HepG2 (cell line): Measurements from ENCODE around the gene CYP19A1. TPM values are rescaled to one million over a fixed set of nuclear protein-coding genes. Genes with fewer than 3 reads are reported as not detected.

ENCODE experiments used
- ARID5B ChIP-seq: IDR thresholded peaks from 2 replicates; pipeline ENCODE4 v1.4.0; 2020; ENCODE audit warnings: mild to moderate bottlenecking, missing genetic modification reagents
- ATF4 ChIP-seq, 2 experiments: fragments of 450-650 bp in 1 of 2; sonication (generic) in 1 of 2; formaldehyde crosslinking; IDR thresholded peaks; 2 replicates each; pipeline versions ENCODE4 v1.5.0 to v1.8.0; 2020 to 2022; ENCODE audit warnings: mild to moderate bottlenecking in 1 of 2, missing genetic modification reagents in 1 of 2
- BORCS8-MEF2B ChIP-seq: sonication (generic); formaldehyde crosslinking; IDR thresholded peaks from 2 replicates; pipeline ENCODE4 v1.8.0; 2022; ENCODE audit warnings: mild to moderate bottlenecking, missing genetic modification reagents
- CEBPG ChIP-seq: IDR thresholded peaks from 2 replicates; pipeline ENCODE4 v1.6.1; 2016
- ELF1 ChIP-seq: sonication (generic); formaldehyde crosslinking; IDR thresholded peaks from 2 replicates; pipeline ENCODE4 v1.4.0; 2020; ENCODE audit warnings: missing genetic modification reagents
- FOXA1 ChIP-seq, 2 experiments: fragments of 450-650 bp in 1 of 2; sonication (generic) in 1 of 2; formaldehyde crosslinking in 1 of 2; IDR thresholded peaks; 2 replicates each; pipeline versions ENCODE4 v1.4.0 to v1.6.1; 2016 to 2020; ENCODE audit warnings: missing genetic modification reagents in 1 of 2
- FOXK1 ChIP-seq: sonication (generic); formaldehyde crosslinking; IDR thresholded peaks from 2 replicates; pipeline ENCODE4 v1.4.0; 2020; ENCODE audit warnings: low read depth, missing genetic modification reagents, borderline replicate concordance
- HHEX ChIP-seq: IDR thresholded peaks from 2 replicates; pipeline ENCODE4 v1.6.1; 2016; ENCODE audit warnings: control low read depth
- MAF1 ChIP-seq: sonication (generic); formaldehyde crosslinking; IDR thresholded peaks from 2 replicates; pipeline ENCODE4 v1.5.0; 2020; ENCODE audit warnings: missing genetic modification reagents, borderline replicate concordance
- NAIF1 ChIP-seq: sonication (generic); formaldehyde crosslinking; IDR thresholded peaks from 2 replicates; pipeline ENCODE4 v1.5.0; 2020; ENCODE audit warnings: mild to moderate bottlenecking, missing genetic modification reagents, borderline replicate concordance
- NBN ChIP-seq: fragments of 450-650 bp; conservative IDR thresholded peaks from 2 replicates; pipeline ENCODE4 v1.6.1; 2017
- SETDB1 ChIP-seq: sonication (generic); formaldehyde crosslinking; IDR thresholded peaks from 2 replicates; pipeline ENCODE4 v1.5.1; 2020; ENCODE audit warnings: missing genetic modification reagents, mild to moderate bottlenecking, borderline replicate concordance
- STAT6 ChIP-seq: sonication (generic); formaldehyde crosslinking; IDR thresholded peaks from 2 replicates; pipeline ENCODE4 v1.4.0; 2020; ENCODE audit warnings: missing genetic modification reagents, mild to moderate bottlenecking, borderline replicate concordance
- TBX3 ChIP-seq: fragments of 450-650 bp; IDR thresholded peaks from 2 replicates; pipeline ENCODE4 v1.6.1; 2017; ENCODE audit warnings: antibody characterized with exemption, mild to moderate bottlenecking, inconsistent platforms, borderline replicate concordance
- TEAD2 ChIP-seq: sonication (generic); formaldehyde crosslinking; IDR thresholded peaks from 2 replicates; pipeline ENCODE4 v1.9.0; 2021; ENCODE audit warnings: missing genetic modification reagents
- ZBTB43 ChIP-seq: sonication (generic); formaldehyde crosslinking; conservative IDR thresholded peaks from 2 replicates; pipeline ENCODE4 v1.4.0; 2020; ENCODE audit warnings: missing genetic modification reagents
- ZKSCAN1 ChIP-seq: fragments of 150-350 bp; IDR thresholded peaks from 2 replicates; pipeline ENCODE4 v1.6.1; 2014; ENCODE audit warnings: low read length
- ZMAT3 ChIP-seq: sonication (generic); formaldehyde crosslinking; conservative IDR thresholded peaks from 2 replicates; pipeline ENCODE4 v1.7.0; 2021; ENCODE audit warnings: missing genetic modification reagents
- ZNF234 ChIP-seq: sonication (generic); formaldehyde crosslinking; conservative IDR thresholded peaks from 2 replicates; pipeline ENCODE4 v1.5.1; 2020; ENCODE audit warnings: mild to moderate bottlenecking, missing genetic modification reagents
- ZNF530 ChIP-seq: sonication (generic); formaldehyde crosslinking; IDR thresholded peaks from 2 replicates; pipeline ENCODE4 v1.5.0; 2020; ENCODE audit warnings: low read depth, mild to moderate bottlenecking, missing genetic modification reagents
- ZNF724P ChIP-seq: sonication (generic); formaldehyde crosslinking; IDR thresholded peaks from 2 replicates; pipeline ENCODE4 v1.8.0; 2022; ENCODE audit warnings: missing genetic modification reagents, borderline replicate concordance
- ZNF782 ChIP-seq: sonication (generic); formaldehyde crosslinking; IDR thresholded peaks from 2 replicates; pipeline ENCODE4 v1.4.0; 2020; ENCODE audit warnings: missing genetic modification reagents, mild to moderate bottlenecking, borderline replicate concordance
- polyA plus RNA-seq, 8 experiments: library from polyadenylated mRNA; depleted of rRNA in 3 of 8; stranded (reverse) in 7 of 8; unstranded in 1 of 8; fragments of >200 nt; fragmentation: Illumina TruSeq in 4 of 8; extraction: Trizol in 4 of 8; gene quantifications; 2 replicates each; pipeline versions ENCODE4 v1.2.1 to v1.2.3, GENCODE V29; 2011 to 2016; ENCODE audit warnings: low read depth in 4 of 8, missing spikeins in 1 of 8, mixed read lengths in 1 of 8; ENCODE audit not compliant: insufficient read depth in 1 of 8
- total RNA-seq, 5 experiments: library from RNA; depleted of rRNA; stranded (reverse); fragments of >200 nt; fragmentation: Illumina TruSeq; extraction: Trizol; gene quantifications; 2 replicates each; pipeline ENCODE4 v1.2.3, GENCODE V29; 2016; ENCODE audit warnings: low read depth in 1 of 5

Gene CYP19A1
- total and polyA plus RNA-seq, 2 of the 13 experiments (the other 11 are each of a cell fraction or from before 2014, with no cell fraction given) = 10.9 to 23.0 TPM

- TF ChIP-seq ZNF724P = no peak; the same call in 1 of the 2 replicates
- TF ChIP-seq ZMAT3 (CRISPR knock-in tag) = no peak
- no peak for TF ChIP-seq ZNF234 (CRISPR knock-in tag)
- no peak for TF ChIP-seq STAT6 (CRISPR knock-in tag)
- no peak for TF ChIP-seq ZKSCAN1
- peak in 1 of 2 experiments; percentile 9; a peak in 1 of 4 replicates for TF ChIP-seq ATF4 (CRISPR knock-in tag; IDR thresholded peaks at IDR 0.05)
- TF ChIP-seq NBN = no peak
- TF ChIP-seq HHEX (CRISPR knock-in tag) = no peak
- no peak for TF ChIP-seq ZNF782 (CRISPR knock-in tag)
- no peak for TF ChIP-seq BORCS8-MEF2B (CRISPR knock-in tag)
- TF ChIP-seq ARID5B (CRISPR knock-in tag) = peak; percentile 71
- TF ChIP-seq SETDB1 (CRISPR knock-in tag) = no peak
- TF ChIP-seq TEAD2 = no peak
- no peak for TF ChIP-seq MAF1
- no peak for TF ChIP-seq ELF1 (CRISPR knock-in tag)
- no peak for TF ChIP-seq NAIF1 (CRISPR knock-in tag)
- no peak for TF ChIP-seq FOXA1 (IDR thresholded peaks at IDR 0.05)
- no peak for TF ChIP-seq FOXA1 (CRISPR knock-in tag; IDR thresholded peaks at IDR 0.05)
- no peak for TF ChIP-seq ZNF530 (CRISPR knock-in tag)
- no peak for TF ChIP-seq FOXK1 (CRISPR knock-in tag)
- TF ChIP-seq CEBPG (CRISPR knock-in tag) = peak; percentile 99
- TF ChIP-seq TBX3 = no peak
- 0 out of 2 replicates have a peak, but pooled peaks have one; percentile 18 for TF ChIP-seq ZBTB43 (CRISPR knock-in tag)
Observed at GRCh38 chr15:51318382-51319150, 19.8 kb downstream of the CYP19A1 start (continued).
